DMS53 (cell line): Measurements from ENCODE around the gene CSNK1A1.
"Not testable (repeated sequence)": the region's sequence is repeated elsewhere in the genome, so short reads cannot be mapped to it uniquely, and the experiment has no call there.

Source experiments
- DNase-seq: peaks from one replicate; lab custom pipeline; 2025; lab: John Stamatoyannopoulos, UW

The CSNK1A1 gene

DNA sequence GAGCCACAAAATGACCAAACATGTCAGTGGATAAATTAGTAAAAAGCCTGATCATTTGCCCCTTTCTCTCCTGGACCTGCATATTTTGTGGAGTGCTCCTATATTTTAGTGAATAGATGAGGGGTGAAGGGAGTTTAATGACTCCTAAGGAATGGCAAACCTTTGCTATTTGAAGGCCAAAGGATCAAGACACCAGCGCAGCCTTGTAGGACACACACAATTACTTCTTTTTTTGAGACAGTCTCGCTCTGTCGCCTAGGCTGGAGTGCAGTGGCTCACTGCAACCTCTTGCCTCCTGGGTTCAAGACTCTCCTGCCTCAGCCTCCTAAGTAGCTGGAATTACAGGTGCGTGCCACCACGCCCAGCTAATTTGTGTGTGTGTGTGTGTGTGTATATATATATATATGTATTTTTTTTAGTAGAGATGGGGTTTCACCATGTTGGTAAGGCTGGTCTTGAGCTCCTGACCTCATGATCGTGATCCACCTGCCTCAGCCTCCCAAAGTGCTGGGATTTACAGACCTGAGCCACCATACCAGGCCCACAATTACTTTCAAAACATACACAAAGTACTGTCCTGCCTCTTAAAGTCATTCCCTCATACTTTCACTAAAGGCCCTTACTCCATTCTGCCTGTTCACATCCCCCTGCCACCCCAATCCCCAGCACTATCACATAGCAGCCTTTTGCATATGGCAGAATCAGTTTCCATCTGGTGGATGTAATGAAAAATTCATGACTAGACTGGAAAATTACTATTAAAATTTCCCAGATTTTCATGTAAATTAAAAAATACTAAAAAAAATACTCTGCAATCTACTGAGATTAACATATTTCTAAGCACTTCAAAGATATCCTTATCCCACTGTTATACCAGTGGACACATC lies 60.4 kb downstream of the CSNK1A1 start:
- DNase-seq = no peak

DNA sequence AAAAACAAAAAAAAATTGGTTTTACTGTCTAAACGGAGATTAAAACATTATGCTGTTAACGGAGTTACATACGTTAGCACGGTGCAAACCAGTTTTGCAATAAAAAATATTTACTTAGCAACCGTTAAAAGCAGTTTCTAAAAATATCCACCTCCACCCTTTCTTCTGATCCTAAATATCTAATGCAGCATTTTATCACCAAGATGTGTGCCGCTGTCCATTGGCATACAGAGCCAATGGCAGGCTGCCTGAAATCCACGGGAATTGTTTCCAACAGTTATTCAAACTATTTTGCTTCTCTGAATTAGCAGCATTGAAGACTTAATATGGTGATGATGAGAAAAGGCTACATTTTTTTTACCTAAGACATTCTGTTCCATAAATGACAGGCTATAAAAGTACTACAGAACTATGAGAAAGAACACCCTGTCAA lies 61.6 kb downstream of the CSNK1A1 start:
- DNase-seq = peak; percentile 35

DNA sequence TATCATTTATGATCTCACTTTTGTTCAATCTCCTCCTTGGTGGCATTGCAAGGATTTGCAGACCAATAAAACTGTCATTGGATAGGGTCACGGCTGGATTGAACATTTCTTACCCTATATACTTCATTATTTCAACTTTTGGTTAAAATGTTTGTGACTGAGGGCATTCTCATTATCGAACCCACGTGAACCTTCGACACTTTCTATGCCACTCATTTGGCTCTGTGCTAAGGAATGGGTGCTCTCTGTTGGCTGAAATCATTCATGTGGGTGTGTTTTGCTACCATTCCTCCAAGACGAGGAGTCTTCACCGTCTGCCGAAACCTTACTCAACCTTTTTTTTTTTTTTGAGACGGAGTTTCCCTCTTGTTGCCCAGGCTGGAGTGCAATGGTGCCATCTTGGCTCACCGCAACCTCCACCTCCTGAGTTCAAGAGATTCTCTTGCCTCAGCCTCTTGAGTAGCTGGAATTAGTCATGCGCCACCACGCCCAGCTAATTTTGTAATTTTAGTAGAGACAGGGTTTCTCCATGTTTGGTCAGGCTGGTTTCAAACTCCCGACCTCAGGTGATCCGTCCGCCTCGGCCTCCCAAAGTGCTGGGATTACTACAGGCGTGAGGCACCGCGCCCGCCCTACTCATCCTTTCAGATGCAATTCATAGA lies 62.5 kb downstream of the CSNK1A1 start:
- DNase-seq = no peak

DNA sequence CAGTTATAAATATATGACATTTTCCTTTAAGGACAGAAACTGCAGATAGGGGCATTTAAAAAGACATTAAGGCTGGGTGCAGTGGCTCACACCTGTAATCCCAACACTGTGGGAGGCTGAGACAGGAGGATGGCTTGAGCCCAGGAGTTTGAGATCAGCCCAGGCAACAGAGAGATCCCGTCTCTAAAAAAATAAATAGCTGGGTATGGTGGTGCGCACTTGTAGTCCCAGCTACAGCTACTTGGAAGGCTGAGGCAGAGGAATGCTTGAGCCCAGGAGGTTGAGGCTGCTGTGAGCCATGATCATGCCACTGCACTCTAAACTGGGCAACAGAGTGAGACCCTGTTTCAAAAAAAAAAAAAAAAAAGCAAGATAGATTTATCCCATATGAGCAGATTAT lies 63.6 kb downstream of the CSNK1A1 start:
- DNase-seq = no peak

DNA sequence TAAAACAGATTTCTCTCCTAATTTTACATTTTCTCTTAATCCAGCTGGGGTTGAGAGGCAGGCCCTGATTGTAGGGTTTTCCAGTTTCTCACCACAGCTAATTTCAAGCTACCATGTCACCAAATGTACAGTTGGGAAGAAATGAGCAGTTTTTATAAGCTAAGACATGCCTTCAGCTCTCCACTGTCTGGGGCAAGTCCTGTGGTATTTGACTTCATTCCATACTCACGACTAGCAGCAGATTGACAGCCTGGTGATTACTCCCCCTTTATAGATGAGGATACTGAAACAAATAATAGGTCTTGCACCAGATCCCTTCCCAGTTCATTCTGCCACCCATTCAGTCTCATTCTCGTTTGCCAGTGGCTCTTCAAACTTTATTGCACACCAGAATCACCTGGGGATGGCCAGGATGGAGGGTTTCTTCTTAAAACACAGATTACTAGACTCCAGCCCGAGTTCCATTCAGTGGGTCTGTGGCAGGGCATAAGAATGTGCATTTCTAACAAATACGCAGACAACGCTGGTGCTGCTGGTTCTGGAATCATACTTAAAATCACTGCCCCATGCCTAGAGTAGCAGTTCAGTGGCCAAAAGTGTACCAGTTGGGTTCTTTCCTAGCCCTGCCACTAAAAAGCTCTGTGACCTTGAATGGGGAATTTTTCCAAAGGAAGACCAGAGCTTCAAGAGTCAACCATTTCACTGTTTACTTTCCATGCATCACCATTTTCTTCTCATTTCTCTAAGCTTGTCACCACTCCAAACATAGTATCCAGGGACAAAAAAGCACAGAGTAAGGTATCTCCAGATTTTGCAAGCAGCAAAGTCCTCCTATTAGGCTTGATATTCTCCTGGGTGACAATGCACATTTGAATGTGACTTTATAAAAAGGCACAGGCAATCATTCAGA lies 64.3 kb downstream of the CSNK1A1 start:
- peak; percentile 36 for DNase-seq

DNA sequence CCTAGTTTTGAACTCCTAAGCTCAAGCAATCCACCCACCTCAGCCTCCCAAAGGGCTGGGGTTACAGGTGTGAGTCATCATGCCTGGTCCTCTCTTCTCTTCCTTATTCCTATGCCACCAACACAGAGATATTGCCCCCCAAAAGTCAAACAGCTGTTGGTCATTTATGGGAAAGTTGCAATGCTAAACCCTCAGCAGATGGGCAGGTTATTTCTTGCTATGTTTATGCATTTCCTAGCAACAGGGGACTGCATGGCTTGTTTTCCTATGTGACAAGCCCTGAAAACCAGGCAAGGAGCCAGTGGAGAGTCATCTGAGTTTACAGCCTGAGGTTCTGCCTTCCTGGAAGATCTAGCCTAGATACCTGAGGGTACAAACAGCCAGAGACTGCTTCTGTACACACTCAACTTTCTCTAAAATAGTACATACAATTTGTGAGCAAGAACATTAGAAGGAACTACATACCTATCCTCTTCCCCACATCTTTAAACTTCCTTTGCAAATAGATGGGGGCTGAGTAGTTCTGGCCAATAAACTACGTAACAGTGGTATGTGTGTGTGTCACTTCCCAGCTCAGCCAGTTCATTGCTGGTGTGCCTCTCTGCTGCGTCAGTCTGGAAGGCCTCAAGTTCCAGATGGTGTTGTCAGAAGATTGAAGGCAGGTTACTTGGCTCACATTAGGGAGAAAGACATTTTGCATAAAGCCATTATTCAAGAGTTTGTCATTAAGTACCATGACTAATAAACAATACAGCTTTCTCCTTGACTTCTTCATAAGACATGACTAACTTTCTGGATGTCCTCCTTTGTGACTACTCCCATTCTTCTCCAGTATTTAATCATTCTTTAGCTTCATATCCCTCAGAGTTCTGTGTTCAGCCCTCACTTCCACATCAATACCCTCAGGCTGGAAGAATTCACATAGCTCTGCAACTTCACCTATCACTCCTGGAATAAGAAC lies 65.3 kb downstream of the CSNK1A1 start:
- DNase-seq = peak; percentile 84

DNA sequence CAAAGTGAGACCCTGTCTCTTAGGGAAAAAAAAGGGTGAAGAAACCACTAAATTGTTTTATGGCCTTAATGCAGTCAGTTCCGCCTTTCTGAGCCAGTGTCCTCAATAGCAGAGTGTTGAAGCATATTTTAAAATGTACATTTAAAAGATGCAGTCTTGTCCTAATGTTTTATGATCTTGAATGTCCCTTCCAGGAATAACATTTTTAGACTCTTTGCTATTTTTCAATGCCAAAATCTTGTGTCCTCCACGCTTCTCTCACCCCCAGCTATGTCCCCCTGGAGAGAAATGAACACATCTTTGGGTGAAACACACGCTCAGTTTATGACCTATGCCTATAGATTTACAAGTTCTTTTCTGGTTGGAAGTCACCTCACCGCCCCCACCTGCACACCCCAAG lies 69.8 kb downstream of the CSNK1A1 start:
- no peak for DNase-seq

DNA sequence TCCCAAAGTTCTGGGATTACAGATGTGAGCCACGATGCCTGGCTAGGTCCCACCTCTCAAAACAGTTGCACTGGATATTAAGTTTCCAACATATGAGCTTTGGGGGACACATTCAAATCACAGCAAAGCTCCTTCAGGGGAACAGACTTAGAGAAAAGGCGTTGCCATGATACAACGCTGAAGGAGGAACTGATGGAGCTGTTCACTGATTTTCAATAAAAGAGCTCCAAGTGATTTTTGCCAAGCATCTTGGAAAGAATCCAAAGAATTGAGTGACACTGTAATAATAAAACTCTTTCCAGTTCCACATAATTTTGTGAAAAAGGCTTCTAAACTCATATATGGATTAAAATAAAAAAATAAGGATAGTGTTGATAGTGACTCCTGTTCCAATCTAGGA lies 72.5 kb downstream of the CSNK1A1 start:
- DNase-seq = no peak

DNA sequence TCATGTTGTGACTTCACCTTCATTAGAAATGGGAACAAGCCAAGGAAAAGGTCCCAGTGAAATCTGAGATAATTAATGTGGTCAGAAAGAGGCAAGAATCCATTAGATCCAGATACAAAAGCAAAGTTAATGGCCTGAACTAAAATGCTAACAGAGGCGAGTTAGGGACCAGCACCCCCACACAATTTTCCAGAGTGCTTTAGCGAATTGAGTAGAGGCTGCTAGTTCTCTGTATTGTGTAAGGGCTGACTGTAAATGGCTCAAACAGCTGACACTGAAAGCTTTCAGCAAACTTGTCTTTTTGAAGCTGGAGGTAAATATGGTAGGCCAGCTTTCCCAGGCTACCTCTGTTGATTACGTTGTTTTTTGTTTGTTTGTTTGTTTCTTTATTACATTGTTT lies 75.5 kb downstream of the CSNK1A1 start:
- no peak for DNase-seq

DNA sequence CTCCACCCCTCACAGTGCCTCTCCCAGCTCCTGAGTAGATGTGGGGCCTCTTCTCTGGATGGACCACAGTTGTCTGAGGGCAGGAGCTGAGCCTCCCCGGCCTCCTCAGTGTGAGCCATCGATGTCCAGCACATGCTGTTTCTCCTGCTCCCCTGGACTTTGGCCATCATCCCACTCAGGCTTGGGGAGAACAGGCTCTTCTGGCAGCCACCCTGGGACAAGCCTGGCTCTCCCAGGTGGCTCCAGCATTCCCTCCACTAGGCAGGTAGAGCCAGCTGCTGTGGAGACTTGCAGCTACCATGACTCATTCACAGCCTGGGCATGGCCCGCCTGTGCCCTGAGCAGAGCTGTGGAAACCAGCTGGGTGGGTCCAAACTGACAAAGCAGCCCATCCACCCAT lies 77.0 kb downstream of the CSNK1A1 start:
- DNase-seq = peak; percentile 79

DNA sequence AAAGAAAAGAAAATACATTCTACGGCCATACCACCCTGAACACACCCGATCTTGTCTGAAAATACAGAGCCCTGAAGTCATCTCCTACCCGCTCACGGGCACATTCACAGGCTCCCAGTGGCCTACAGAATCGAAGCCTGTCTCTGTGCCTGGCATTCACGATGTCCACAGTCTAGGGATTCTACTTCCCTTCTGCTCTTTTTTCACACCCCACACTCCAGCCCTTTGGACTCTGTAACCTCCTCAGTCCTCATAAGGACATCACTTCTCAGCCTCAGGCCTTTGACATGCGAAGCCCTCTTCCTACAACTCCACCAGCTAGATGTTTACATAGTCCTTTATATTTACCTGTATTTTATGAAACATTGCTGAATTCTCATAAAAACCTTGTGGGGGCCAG lies 77.8 kb downstream of the CSNK1A1 start:
- DNase-seq = no peak

DNA sequence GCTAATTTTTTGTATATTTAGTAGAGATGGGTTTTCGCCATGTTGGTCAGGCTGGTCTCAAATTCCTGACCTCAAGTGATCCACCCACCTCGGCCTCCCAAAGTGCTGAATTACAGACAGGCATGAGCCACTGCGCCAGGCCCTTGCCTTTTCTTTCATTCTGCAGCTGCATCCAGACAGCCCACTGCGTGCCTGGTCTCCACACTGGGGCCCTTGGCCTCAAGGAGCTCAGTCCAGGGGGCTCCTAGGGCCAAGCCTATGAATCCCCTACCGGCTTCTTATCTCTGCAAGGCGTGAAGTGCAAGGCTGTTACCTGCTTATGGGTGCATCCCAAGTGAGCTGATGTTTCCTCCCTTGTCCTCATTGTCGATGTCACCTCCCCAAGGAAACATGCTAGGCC lies 78.8 kb downstream of the CSNK1A1 start:
- DNase-seq = no peak

DNA sequence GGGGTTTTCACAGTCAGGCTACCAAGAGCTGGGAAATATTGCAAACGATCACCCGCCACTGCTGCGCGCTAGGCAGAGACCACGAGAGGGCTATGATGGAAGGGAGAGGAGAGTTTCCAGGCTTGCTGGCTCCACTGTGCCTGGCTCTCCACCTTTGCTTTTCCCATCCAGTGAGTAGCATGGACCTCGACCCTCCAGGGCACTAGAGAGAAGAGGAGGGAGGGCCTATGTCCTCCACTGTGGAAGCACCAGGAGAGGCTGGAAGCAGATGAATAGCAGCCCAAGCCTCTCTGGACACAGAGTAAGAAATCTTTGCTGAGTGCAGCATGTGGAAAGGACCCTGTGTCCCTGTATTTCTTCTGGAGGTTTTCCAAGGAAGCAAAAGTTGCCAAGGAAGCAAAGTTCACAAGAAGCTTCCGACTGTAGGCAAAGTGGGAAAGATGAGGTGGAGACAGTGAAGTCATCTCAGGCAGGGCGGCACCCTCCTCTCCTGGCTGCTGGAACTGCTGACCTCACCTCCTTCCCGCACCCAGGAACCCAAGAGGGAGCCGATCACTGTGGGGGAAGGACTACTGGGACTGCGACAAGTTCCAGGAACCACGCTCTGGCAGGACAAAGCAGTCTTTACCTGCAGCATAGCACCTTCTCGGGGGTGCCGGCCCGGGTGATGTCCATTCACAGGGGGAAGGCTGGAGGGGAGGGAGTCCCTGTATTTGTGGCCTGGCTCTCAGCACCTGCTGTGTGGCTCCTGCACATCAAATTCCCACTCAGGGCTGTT lies 79.6 kb downstream of the CSNK1A1 start:
- no peak for DNase-seq

DNA sequence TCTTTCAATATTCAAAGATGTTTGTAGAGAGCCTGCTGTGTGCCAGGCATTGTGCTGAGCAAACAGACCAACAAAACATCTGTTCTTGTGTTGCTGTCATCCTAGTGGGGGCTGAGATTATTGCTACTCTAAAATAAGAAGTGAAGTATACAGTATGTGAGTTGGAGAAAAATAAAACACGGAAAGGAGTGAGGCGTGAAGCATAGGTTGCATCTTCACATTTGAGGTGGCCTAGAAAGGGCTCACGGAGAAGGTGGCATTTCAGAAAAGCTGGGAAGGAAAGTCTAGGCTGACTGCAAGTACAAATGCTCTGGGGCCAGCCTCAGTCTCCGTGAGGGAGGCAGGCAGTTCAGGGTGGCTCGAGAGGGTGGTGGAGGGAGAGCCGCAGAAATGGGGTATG lies 80.3 kb downstream of the CSNK1A1 start:
- no peak for DNase-seq

DNA sequence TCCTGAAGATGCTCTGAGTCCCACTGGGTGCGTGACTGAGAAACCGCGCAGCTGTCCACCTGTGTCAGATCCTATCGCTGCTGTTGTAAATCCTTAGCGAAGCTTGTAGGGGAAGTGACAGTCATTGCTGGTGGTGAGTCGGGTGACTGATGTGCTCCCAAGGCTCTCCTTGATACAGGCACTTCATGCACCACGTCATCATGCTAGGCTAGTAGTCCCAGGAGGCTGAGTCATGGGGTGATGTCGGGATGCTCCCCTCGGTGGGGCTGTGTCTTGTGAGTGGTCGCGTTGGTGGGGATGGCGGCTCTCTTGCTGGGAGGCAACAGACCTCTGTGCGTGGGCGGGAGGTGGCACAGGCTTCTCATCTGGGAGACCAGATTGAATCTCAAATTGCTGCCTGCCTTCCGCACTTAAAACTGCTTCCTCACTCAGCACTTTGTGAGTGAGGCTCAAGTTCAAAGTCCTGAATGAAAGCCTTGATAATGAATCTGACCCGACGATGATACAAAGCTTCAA lies 84.7 kb downstream of the CSNK1A1 start:
- DNase-seq = peak; percentile 40

DNA sequence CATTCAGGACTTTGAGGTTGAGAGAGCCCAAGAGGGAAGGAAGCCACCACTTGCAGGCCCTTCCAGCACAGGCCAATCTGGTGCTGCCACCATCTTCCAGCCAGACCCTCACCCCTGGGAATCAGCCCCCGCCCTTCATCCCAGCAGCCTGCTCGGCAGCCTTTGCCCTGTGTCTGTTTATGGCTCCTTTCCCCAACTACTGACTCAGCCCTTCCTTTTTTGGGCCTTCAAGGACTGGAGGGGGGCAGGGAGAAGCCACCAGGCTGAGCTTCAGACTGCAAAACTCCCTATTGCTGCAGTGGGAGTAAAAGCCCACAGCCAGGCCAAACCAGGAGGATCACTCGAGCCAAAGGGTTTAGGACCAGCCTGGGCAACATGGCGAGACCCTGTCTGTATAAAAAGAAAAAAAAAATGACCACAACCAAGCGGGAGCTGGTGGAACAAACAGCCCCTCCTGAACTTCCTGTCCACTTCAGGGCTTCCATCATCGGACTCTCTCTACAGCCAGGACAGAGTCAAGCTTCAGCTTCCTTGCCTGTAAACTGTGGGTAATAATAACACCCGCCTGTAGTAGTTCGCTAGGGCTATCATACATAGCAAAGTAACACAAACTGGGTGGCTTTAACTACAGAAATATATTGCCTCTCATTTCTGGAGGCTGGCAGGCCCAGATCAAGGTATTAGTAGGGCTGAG lies 86.3 kb downstream of the CSNK1A1 start:
- DNase-seq = no peak

DNA sequence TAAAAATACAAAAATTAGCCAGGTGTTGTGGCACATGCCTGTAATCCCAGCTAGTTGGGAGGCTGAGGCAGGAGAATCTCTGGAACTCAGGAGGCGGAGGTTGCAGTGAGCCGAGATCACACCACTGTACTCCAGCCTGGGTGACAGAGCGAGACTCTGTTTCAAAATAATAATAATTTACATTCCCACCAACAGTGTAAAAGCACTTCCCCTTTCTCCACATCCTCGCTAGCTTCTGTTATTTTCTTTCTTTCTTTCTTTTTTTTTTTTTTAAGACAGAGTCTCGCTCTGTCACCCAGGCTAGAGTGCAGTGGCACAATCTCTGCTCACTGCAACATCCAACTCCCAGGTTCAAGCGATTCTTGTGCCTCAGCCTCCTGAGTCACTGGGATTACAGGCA lies 89.3 kb downstream of the CSNK1A1 start:
- DNase-seq = not testable (repeated sequence)

DNA sequence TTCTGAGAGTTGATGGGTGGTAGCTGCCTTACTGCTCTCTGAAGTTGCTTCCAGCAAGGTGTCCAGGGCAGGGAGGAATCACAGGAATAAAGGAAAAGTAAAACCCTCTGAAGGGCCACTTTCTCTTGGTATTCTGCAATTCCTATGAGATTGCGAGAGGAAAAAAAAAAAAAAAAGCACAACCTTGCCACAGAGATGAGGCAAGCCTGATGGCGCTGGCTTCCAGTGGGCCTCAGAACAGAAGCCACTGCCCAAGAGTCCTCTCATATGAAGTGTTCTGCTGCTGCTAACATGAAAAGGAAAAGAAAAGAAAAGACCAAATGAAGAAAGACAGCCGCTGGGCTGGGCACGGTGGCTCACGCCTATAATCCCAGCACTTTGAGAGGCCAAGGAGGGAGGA lies 91.3 kb downstream of the CSNK1A1 start:
- DNase-seq = no peak

DNA sequence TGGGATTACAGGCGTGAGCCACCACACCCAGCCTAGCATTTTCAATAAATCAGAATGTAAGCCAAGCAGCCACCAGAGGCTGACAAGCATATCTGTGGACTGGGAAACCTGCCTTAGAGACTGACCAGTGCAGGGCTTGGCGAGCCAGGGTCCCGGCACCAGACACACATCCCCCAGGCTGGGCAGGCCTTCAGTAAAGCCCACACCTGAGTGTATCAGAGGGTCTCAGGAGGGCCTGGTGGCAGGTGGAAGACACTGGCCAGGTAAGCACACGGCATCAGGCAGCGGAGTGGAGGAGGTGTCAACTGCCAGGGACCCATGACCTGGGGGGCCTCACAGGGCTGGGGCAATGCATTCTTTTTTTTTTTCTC lies 93.9 kb downstream of the CSNK1A1 start:
- no peak for DNase-seq
